H1 (cell line): ENCODE results near the gene CREBBP. TPM values are rescaled to one million over a fixed set of nuclear protein-coding genes. Genes with fewer than 3 reads are reported as not detected.

Experiments used
- CTCF ChIA-PET: fragments of 300-600 bp; sonication (Branson Sonifier 250); formaldehyde crosslinking; loops from one replicate; lab custom pipeline; 2021; ENCODE audit not compliant: partially characterized antibody; lab: Charles Lee
- POLR2A ChIA-PET: fragments of 300-600 bp; sonication (Branson Sonifier 250); formaldehyde crosslinking; loops from one replicate; lab custom pipeline; 2021; ENCODE audit warnings: inconsistent platforms; ENCODE audit not compliant: partially characterized antibody; lab: Charles Lee
- DNase-seq, 2 experiments: peaks; one replicate each; pipeline versions ENCODE4 v3.0.0 to v3.0.0-alpha.2; 2010 to 2022; ENCODE audit warnings: low spot score in 2 of 2, low read depth in 1 of 2, mixed read lengths in 1 of 2
- FAIRE-seq: peaks from 2 replicates; lab custom pipeline; 2011; peaks lifted over from hg19 to GRCh38; lab: Jason Lieb, UNC
- H2AFZ ChIP-seq: 2 replicates; pipeline ENCODE4 v1.8.1; 2012; ENCODE audit warnings: low read length, inconsistent platforms
- H2AK5ac ChIP-seq: 2 replicates; pipeline ENCODE4 v1.6.1; 2013; ENCODE audit warnings: low read depth, low read length
- H2BK120ac ChIP-seq: replicated peaks from 2 replicates; pipeline ENCODE3; 2013; ENCODE audit warnings: low read depth, low read length, inconsistent platforms
- H2BK12ac ChIP-seq: 2 replicates; pipeline ENCODE4 v1.6.1; 2013; ENCODE audit warnings: low read depth, low read length
- H2BK15ac ChIP-seq: 2 replicates; pipeline ENCODE4 v1.6.1; 2013; ENCODE audit warnings: low read length
- H2BK20ac ChIP-seq: 2 replicates; pipeline ENCODE4 v1.6.1; 2013; ENCODE audit warnings: low read length
- H2BK5ac ChIP-seq: 2 replicates; pipeline ENCODE4 v1.6.1; 2013; ENCODE audit warnings: low read depth, low read length
- H3K14ac ChIP-seq: 2 replicates; pipeline ENCODE4 v1.6.1; 2013; ENCODE audit warnings: inconsistent platforms; ENCODE audit not compliant: insufficient read length
- H3K18ac ChIP-seq: 2 replicates; pipeline ENCODE4 v1.6.1; 2013; ENCODE audit warnings: low read length; ENCODE audit errors: extremely low read depth
- H3K23ac ChIP-seq: 2 replicates; pipeline ENCODE4 v1.6.1; 2013; ENCODE audit warnings: inconsistent platforms; ENCODE audit not compliant: insufficient read length
- H3K23me2 ChIP-seq: 2 replicates; pipeline ENCODE4 v1.6.1; 2013; ENCODE audit warnings: low read depth, low read length
- H3K27ac ChIP-seq: 2 replicates; pipeline ENCODE4 v1.6.1; 2011; ENCODE audit warnings: low read depth, low read length, inconsistent platforms
- H3K27me3 ChIP-seq, 4 experiments: replicated peaks in 1 of 4; 1 replicate in 1 of 4; 2 replicates in 3 of 4; pipeline versions ENCODE4 v1.6.1 to v1.8.1; 2011 to 2013; ENCODE audit warnings: low read length in 3 of 4, mild to moderate bottlenecking in 3 of 4, inconsistent platforms in 2 of 4, mixed read lengths in 2 of 4, moderate library complexity in 1 of 4; ENCODE audit not compliant: control insufficient read depth in 3 of 4, insufficient read depth in 3 of 4; ENCODE audit errors: extremely low read depth in 1 of 4
- H3K36me3 ChIP-seq, 4 experiments: 2 replicates each; pipeline versions ENCODE4 v1.6.1 to v1.8.1; 2011 to 2013; ENCODE audit warnings: mild to moderate bottlenecking in 4 of 4, low read length in 3 of 4, moderate library complexity in 2 of 4, control low read depth in 1 of 4, inconsistent platforms in 1 of 4; ENCODE audit not compliant: insufficient read depth in 4 of 4, control insufficient read depth in 2 of 4
- H3K4ac ChIP-seq: replicated peaks from 2 replicates; pipeline ENCODE3; 2013; ENCODE audit warnings: low read length, low read depth, mixed read lengths, inconsistent platforms; ENCODE audit not compliant: insufficient read length
- H3K4me1 ChIP-seq, 4 experiments: replicated peaks in 1 of 4; 1 replicate in 1 of 4; 2 replicates in 3 of 4; pipeline versions ENCODE4 v1.6.1 to v1.8.1; 2011 to 2013; ENCODE audit warnings: low read length in 3 of 4, inconsistent platforms in 2 of 4, mixed read lengths in 1 of 4; ENCODE audit not compliant: insufficient read depth in 4 of 4, control insufficient read depth in 3 of 4
- H3K4me2 ChIP-seq, 2 experiments: 2 replicates each; pipeline versions ENCODE4 v1.6.1 to v1.8.1; 2011 to 2013; ENCODE audit warnings: low read depth in 2 of 2, low read length in 2 of 2, control low read depth in 1 of 2, inconsistent platforms in 1 of 2, mild to moderate bottlenecking in 1 of 2; ENCODE audit not compliant: insufficient read depth in 1 of 2
- H3K4me3 ChIP-seq, 4 experiments: fragments of 200-600, 300-600 bp in 1 of 4; sonication (generic), shearing (Covaris generic), sonication (Bioruptor Twin) in 1 of 4; 2 replicates each; pipeline versions ENCODE4 v1.5.1 to v1.8.1; 2011 to 2016; ENCODE audit warnings: low read length in 4 of 4, low read depth in 3 of 4, control low read depth in 2 of 4, inconsistent platforms in 2 of 4, mild to moderate bottlenecking in 2 of 4, mixed read lengths in 1 of 4, moderate library complexity in 1 of 4; ENCODE audit not compliant: insufficient read depth in 2 of 4; ENCODE audit errors: extremely low read depth in 1 of 4
- H3K56ac ChIP-seq: replicated peaks from 2 replicates; pipeline ENCODE3; 2013; ENCODE audit warnings: low read depth, mild to moderate bottlenecking, mixed read lengths, low read length, inconsistent platforms; ENCODE audit not compliant: insufficient read length
- H3K79me1 ChIP-seq: 2 replicates; pipeline ENCODE4 v1.6.1; 2013; ENCODE audit warnings: low read depth, low read length, control low read depth
- H3K79me2 ChIP-seq, 2 experiments: 2 replicates each; pipeline versions ENCODE4 v1.6.1 to v1.8.1; 2012 to 2013; ENCODE audit warnings: low read length in 2 of 2, mild to moderate bottlenecking in 2 of 2, inconsistent platforms in 1 of 2; ENCODE audit not compliant: insufficient read depth in 2 of 2, control insufficient read depth in 1 of 2
- H3K9ac ChIP-seq, 4 experiments: replicated peaks in 1 of 4; 1 replicate in 1 of 4; 2 replicates in 3 of 4; pipeline versions ENCODE4 v1.6.1 to v1.8.1; 2011 to 2013; ENCODE audit warnings: low read depth in 3 of 4, low read length in 3 of 4, control low read depth in 2 of 4, mild to moderate bottlenecking in 2 of 4, moderate library complexity in 2 of 4, inconsistent platforms in 1 of 4; ENCODE audit errors: extremely low read depth in 1 of 4
- H3K9me3 ChIP-seq, 2 experiments: 2 replicates each; pipeline versions ENCODE4 v1.6.1 to v1.8.1; 2012 to 2013; ENCODE audit warnings: mild to moderate bottlenecking in 2 of 2, moderate library complexity in 2 of 2, control low read depth in 1 of 2, inconsistent platforms in 1 of 2, low read depth in 1 of 2, low read length in 1 of 2, mixed read lengths in 1 of 2; ENCODE audit not compliant: insufficient read depth in 2 of 2
- H4K20me1 ChIP-seq, 2 experiments: replicated peaks in 1 of 2; 2 replicates each; pipeline versions ENCODE3 to v1.8.1; 2011 to 2013; ENCODE audit warnings: inconsistent platforms in 2 of 2, low read length in 2 of 2, mild to moderate bottlenecking in 1 of 2; ENCODE audit not compliant: insufficient read depth in 2 of 2, control insufficient read depth in 1 of 2
- H4K5ac ChIP-seq: 2 replicates; pipeline ENCODE4 v1.6.1; 2013; ENCODE audit warnings: low read length, low read depth, mixed read lengths, inconsistent platforms; ENCODE audit not compliant: insufficient read length
- H4K8ac ChIP-seq: 2 replicates; pipeline ENCODE4 v1.8.0; 2013; ENCODE audit warnings: mild to moderate bottlenecking, moderate library complexity, low read length, inconsistent platforms; ENCODE audit not compliant: insufficient read depth; ENCODE audit errors: extremely low read depth
- H4K91ac ChIP-seq: replicated peaks from 2 replicates; pipeline ENCODE3; 2013; ENCODE audit warnings: low read length, mixed read lengths, inconsistent platforms; ENCODE audit not compliant: insufficient read length
- SP2 ChIP-seq: IDR thresholded peaks from 2 replicates; pipeline ENCODE4 v1.6.1; 2012; ENCODE audit warnings: mild to moderate bottlenecking, low read length, inconsistent platforms
- TAF1 ChIP-seq: IDR thresholded peaks from 2 replicates; pipeline ENCODE4 v1.6.1; 2011; ENCODE audit warnings: mild to moderate bottlenecking, low read depth, low read length
- WGBS, 2 experiments: shearing (Covaris generic) in 1 of 2; methylation state at CpG; one replicate each; pipeline versions ENCODE4 v1.1.6 to v1.1.7; 2013 to 2015; ENCODE audit warnings: low lambda C conversion rate in 2 of 2, mixed read lengths in 2 of 2, inconsistent platforms in 1 of 2, low coverage in 1 of 2, missing lambda C conversion rate in 1 of 2; ENCODE audit not compliant: insufficient replicate concordance in 2 of 2, insufficient coverage in 1 of 2, insufficient read length in 1 of 2; ENCODE audit errors: extremely low coverage in 1 of 2, missing lambda C conversion rate in 1 of 2; 5-methylcytosine and 5-hydroxymethylcytosine counted together
- polyA plus RNA-seq, 7 experiments: library from polyadenylated mRNA; depleted of rRNA in 3 of 7; stranded (reverse) in 5 of 7; unstranded in 2 of 7; fragments of >200 nt in 5 of 7; fragments of 200-250 nt in 2 of 7; gene quantifications; 1 replicate in 5 of 7; 2 replicates in 1 of 7; 4 replicates in 1 of 7; pipeline versions ENCODE4 v1.2.1 to v1.2.3, GENCODE V29; 2011 to 2013; ENCODE audit warnings: missing spikeins in 2 of 7, mixed read lengths in 2 of 7
- total RNA-seq: library from RNA; stranded (reverse); fragmentation: NEBNext Ultra II Directional; extraction: Animal tissue kit (Norgen Biotek cat#: 25700); gene quantifications from 2 replicates; pipeline ENCODE4 v1.2.1, GENCODE V29; 2021

Gene CREBBP
- total and polyA plus RNA-seq, 2 of the 8 experiments (the other 6 are each of a cell fraction or from before 2014, with no cell fraction given) = 10.0 to 60.1 TPM

DNA sequence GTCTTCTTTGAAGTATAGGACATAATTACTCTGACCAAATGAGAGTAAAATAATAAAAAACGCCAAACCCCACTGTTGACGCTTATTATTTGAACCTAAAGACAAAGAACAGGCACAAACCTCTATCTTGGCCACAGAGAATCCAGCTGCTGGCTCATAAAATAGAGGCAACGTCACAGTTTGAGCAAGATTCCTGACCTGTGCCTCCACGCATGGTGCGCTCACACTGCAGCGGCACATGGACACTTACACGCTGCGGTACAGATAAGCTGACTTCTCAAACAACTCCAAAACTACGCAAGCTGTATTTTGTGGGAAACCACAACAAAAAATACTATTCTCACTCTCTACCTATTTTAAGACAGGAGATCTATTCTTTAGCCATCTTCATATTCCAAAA lies 124.4 kb downstream of the CREBBP start:
- no peak overlapping the region for H3K18ac ChIP-seq
- no peak for FAIRE-seq
- no peak overlapping the region for H3K56ac ChIP-seq
- H2AFZ ChIP-seq = no peak overlapping the region
- no peak overlapping the region for H3K4me3 ChIP-seq
- peaks cover 8 to 27% (median 18%) of the 10 kb centered on the region in 4 experiments for H3K36me3 ChIP-seq
- no peak overlapping the region for H3K9ac ChIP-seq
- H2AK5ac ChIP-seq = no peak overlapping the region
- DNase-seq = no peak
- no peak overlapping the region for H2BK15ac ChIP-seq
- H4K91ac ChIP-seq = no peak overlapping the region
- H2BK12ac ChIP-seq = no peak overlapping the region
- no peak overlapping the region for H3K14ac ChIP-seq
- H3K23ac ChIP-seq = no peak overlapping the region
- TF ChIP-seq SP2 (no peak), TAF1 (no peak)
- H3K27ac ChIP-seq = no peak overlapping the region
- H3K79me2 ChIP-seq = no peaks in the 10 kb centered on the region
- H3K4me2 ChIP-seq = no peak overlapping the region
- H2BK5ac ChIP-seq = no peak overlapping the region
- peaks cover 2 to 3% of the 10 kb centered on the region in 2 experiments for H4K20me1 ChIP-seq
- H3K79me1 ChIP-seq = no peaks in the 10 kb centered on the region
- H2BK20ac ChIP-seq = no peak overlapping the region
- no peak overlapping the region for H2BK120ac ChIP-seq
- H4K8ac ChIP-seq = no peak overlapping the region
- H3K4me1 ChIP-seq = no peaks in the 10 kb centered on the region
- ChIA-PET POLR2A (no interaction called here), CTCF (no interaction called here)
- 95% methylated on average over 9 of the region's 9 CpGs; no CpG with 5 or more reads in 1 of the 2 experiments for WGBS, 2 experiments
- no peak overlapping the region for H4K5ac ChIP-seq
- no peaks in the 10 kb centered on the region for H3K27me3 ChIP-seq
- no peak overlapping the region for H3K4ac ChIP-seq
- no peaks in the 10 kb centered on the region for H3K23me2 ChIP-seq
- H3K9me3 ChIP-seq = no peaks in the 10 kb centered on the region
